Spinal cord (tissue), 10 donors: ENCODE results near the gene LY6G6F. TPM values are rescaled to one million over a fixed set of nuclear protein-coding genes. Genes with fewer than 3 reads are reported as not detected.

Experiments
- DNase-seq, 6 donors: peaks; one replicate each; pipeline versions ENCODE4 v3.0.0 to v3.0.0-alpha.2; 2013 to 2015; ENCODE audit warnings: low spot score in 6 of 6, low read depth in 4 of 6
- H3K27ac ChIP-seq: one replicate; pipeline ENCODE4 v1.5.1; 2013; ENCODE audit warnings: low read depth, low read length, control low read depth
- H3K27me3 ChIP-seq: one replicate; pipeline ENCODE4 v1.6.1; 2013; ENCODE audit warnings: low read length; ENCODE audit not compliant: control insufficient read depth, insufficient read depth
- H3K36me3 ChIP-seq: one replicate; pipeline ENCODE4 v1.6.1; 2013; ENCODE audit warnings: low read length; ENCODE audit not compliant: control insufficient read depth, insufficient read depth
- H3K4me1 ChIP-seq: one replicate; pipeline ENCODE4 v1.6.1; 2013; ENCODE audit warnings: low read length; ENCODE audit not compliant: control insufficient read depth, insufficient read depth
- H3K4me3 ChIP-seq: one replicate; pipeline ENCODE4 v1.5.1; 2013; ENCODE audit warnings: low read depth, low read length, control low read depth
- H3K9me3 ChIP-seq: one replicate; pipeline ENCODE4 v1.6.1; 2013; ENCODE audit warnings: low read length; ENCODE audit not compliant: control insufficient read depth, insufficient read depth
- WGBS: methylation state at CpG from one replicate; pipeline ENCODE4 v1.1.5; 2013; ENCODE audit warnings: missing lambda C conversion rate; ENCODE audit not compliant: insufficient coverage; 5-methylcytosine and 5-hydroxymethylcytosine counted together
- long read RNA-seq, 4 donors: transcript quantifications; one replicate each; lab custom pipeline, GENCODE V29; 2026
- polyA plus RNA-seq, 2 donors: library from polyadenylated mRNA; unstranded; fragments of 120-200 nt; gene quantifications; one replicate each; pipeline ENCODE4 v1.2.1, GENCODE V29; 2013; ENCODE audit not compliant: insufficient read length in 2 of 2
- total RNA-seq, 2 donors: library from RNA; depleted of rRNA in 1 of 2; stranded (reverse); fragments of 120-200 nt in 1 of 2; fragments of >200 nt in 1 of 2; gene quantifications; one replicate each; pipeline versions ENCODE4 v1.2.3 to v1.2.4, GENCODE V29; 2013 to 2014
- donor health status: healthy.

The LY6G6F gene, protein sequence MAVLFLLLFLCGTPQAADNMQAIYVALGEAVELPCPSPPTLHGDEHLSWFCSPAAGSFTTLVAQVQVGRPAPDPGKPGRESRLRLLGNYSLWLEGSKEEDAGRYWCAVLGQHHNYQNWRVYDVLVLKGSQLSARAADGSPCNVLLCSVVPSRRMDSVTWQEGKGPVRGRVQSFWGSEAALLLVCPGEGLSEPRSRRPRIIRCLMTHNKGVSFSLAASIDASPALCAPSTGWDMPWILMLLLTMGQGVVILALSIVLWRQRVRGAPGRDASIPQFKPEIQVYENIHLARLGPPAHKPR
- total RNA-seq (under 1 TPM in 1 of 2 donors, not detected in 1; 0.30 TPM), polyA plus RNA-seq (under 1 TPM in 1 of 2 donors, not detected in 1; 0.27 TPM)
- long read RNA-seq, donor 1 = 0 reads
- long read RNA-seq, donor 2 = 0 reads
- long read RNA-seq, donor 3 = 0 reads
- long read RNA-seq, donor 4, partial matches to known transcripts = 0 of 1 reads
- long read RNA-seq, donor 4, other reads (novel, unspliced or antisense) = 0 of 1 reads

DNA sequence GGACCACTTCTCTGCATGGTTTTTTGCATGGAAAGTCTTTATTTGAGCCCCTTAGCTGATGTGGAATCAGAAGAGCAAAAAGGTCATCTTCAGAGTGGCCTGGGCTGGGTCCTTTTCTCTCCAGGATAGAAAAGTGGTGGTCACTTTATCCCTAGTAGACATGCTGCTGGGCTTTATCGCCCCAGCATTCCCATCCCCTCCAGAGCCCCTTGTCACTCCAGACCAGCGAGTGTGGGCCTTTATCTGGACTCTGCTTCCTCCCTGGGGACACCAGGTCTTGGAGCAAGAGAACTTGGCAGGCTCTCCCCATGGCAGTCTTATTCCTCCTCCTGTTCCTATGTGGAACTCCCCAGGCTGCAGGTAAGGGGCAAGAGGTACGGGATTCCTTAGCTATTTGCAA is at the start of gene LY6G6F:
Gene LY6G6F, plus strand, starts transcription at position 268 of the 400 bp plus-strand sequence. Its CDS starts 41 bp downstream, at position 309.
- no peak for DNase-seq
- H3K4me3 ChIP-seq = no peak within 1 kb of the TSS
- peaks cover 14% of the 10 kb centered on the region for H3K4me1 ChIP-seq
- H3K9me3 ChIP-seq = no peaks in the 10 kb centered on the region
- no peaks in the 10 kb centered on the region for H3K27me3 ChIP-seq
- 88% methylated on average over 2 of the region's 3 CpGs for WGBS
- H3K36me3 ChIP-seq = no peaks in the 10 kb centered on the region
- H3K27ac ChIP-seq = no peak within 1 kb of the TSS

DNA sequence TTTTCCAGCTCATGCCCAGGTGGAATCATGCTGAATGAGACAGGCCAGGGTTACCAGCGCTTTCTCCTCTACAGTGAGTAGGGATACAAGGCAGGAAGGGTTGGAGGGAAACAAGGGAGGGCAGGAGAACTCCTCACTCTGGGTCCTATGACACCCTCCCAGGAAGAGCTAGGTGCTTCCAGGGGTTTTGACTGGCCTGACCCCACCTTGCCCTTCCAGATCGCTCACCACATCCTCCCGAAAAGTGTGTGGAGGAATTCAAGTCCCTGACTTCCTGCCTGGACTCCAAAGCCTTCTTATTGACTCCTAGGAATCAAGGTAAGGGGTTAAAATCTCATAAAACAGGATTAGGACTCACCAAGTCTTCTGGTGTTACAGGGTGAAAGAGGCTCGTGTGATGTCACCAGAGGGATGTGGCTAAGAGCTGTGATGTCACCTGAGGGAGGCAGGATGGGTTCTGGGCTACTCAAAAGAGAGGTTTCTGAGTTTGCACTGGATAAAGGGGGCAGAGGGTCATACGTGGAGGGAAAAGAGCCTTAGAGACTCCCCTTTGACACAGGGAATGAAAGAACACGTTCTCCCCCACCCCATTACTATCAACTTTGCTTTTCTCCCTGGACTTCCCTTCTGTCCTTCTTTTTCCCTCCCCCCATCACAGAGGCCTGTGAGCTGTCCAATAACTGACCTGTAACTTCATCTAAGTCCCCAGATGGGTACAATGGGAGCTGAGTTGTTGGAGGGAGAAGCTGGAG is 49.1 kb upstream of the LY6G6F start:
- Histone ChIP-seq H3K4me3 (no peak overlapping the region), H3K27ac (no peak overlapping the region), H3K36me3 (peaks cover 38% of the 10 kb centered on the region), H3K27me3 (no peaks in the 10 kb centered on the region), H3K4me1 (peaks cover 43% of the 10 kb centered on the region), H3K9me3 (no peaks in the 10 kb centered on the region)
- DNase-seq = no peak
- 93% methylated on average over 2 of the region's 6 CpGs for WGBS

DNA sequence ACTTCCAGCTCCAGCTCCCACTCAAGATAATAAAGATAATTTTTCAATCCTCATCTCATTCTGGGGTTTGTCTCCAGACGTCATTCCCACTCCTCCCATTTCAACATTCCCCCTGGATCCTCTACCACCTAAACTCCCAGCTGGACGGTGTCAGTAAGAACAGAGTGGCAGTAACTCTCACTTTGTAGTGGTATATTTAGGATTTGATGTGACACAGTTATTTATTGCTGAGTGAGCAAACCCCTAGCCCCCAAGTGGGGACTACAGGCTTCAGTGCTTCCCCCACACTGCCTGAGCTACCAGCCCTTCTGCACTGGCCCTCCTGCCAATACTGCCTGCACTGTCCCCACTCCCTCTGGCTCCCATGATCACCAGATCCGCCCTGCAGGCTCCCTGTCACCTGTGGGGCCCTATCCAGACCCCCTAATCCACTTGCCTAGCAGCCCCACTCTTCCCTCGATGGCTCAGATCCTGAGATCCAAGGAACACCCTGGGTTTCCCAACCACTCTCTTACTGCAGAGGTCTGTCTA is 48.4 kb upstream of the LY6G6F start:
- Histone ChIP-seq H3K36me3 (peaks cover 42% of the 10 kb centered on the region), H3K27me3 (no peaks in the 10 kb centered on the region), H3K4me3 (no peak overlapping the region), H3K27ac (no peak overlapping the region), H3K9me3 (no peaks in the 10 kb centered on the region), H3K4me1 (peaks cover 45% of the 10 kb centered on the region)
- WGBS = 91% methylated on average over 2 of the region's 4 CpGs
- DNase-seq = no peak

DNA sequence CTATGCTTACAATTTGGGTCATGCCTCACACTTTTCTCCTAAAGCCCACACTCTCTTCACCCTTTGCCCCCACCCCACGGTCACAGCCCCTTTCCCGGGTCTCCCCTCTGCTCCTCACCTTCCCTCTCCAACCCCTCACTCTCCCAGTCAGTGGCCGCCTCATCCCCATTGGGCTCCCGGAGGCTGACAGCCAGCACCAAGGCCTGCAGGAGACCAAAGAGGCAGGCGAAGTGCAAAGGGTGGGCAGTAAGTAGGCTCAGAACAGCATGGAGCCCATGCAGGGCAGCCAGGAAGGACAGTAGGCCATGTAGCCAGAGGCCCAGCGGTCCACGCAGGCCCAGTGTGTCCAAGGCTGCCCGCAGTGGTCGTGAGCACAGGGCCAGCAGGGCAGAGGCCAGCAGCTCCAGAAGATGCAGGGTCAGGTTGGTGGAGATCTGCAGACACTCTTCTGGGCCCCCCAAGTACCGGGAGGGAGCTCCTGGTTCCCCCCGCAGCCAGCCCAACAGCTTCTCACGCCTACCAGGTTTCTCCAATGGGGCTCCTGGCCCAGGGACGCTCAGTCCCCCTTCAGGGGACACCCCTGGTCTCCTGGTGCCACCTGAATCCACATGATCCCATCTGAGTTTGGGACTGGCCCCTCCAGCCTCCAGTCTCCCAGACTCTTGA is 47.5 kb upstream of the LY6G6F start:
- H3K27ac ChIP-seq = peak overlapping the region; percentile 79

DNA sequence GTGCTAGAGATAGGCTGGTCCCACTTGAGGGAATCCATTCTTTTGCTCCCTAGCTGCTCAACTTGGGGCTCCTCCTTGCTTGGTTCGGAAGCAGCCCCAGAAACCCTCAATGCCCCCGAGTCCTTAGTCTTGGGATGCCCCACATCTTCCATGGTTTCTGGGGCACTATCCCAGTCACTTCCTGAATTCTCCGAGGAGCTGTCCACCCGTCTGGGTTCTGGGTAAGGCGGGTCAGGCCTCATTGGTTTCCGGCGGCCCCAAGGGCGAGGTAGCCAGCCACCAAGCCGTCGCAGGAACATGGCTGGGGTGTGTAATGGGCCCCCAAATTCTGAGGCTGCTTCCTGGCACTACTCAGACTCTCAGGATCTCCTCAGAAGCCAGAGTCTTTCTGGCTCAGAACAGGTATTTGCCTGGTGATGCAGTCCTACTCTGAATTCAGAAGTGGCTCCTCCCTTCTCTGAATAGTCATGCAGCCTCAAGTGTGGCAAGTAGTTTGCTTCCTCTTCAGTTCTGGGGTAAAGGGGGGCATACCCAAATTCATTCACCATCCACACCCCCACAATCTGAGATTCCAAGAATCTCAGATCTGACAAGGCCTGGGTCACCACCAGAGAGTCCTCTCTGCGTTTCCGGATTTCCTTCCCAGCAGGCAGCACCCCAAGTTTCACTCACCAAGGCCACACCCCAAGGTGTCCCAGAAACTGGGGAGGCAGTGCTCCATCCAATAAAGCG is 46.9 kb upstream of the LY6G6F start:
- H3K4me3 ChIP-seq = peak overlapping the region; percentile 61
- H3K4me1 ChIP-seq = peaks cover 50% of the 10 kb centered on the region
- 44% methylated on average over 13 of the region's 13 CpGs for WGBS
- peak overlapping the region; percentile 79 for H3K27ac ChIP-seq
- no peaks in the 10 kb centered on the region for H3K9me3 ChIP-seq
- no peak for DNase-seq
- H3K36me3 ChIP-seq = peaks cover 47% of the 10 kb centered on the region
- H3K27me3 ChIP-seq = no peaks in the 10 kb centered on the region

More for the DNA sequence above, 47.5 kb upstream of the LY6G6F start:
- peaks cover 47% of the 10 kb centered on the region for H3K36me3 ChIP-seq
- H3K4me3 ChIP-seq = peak overlapping the region; percentile 61
- H3K4me1 ChIP-seq = peaks cover 46% of the 10 kb centered on the region
- H3K9me3 ChIP-seq = no peaks in the 10 kb centered on the region
- DNase-seq = no peak
- no peaks in the 10 kb centered on the region for H3K27me3 ChIP-seq
- 90% methylated on average over 12 of the region's 13 CpGs for WGBS

DNA sequence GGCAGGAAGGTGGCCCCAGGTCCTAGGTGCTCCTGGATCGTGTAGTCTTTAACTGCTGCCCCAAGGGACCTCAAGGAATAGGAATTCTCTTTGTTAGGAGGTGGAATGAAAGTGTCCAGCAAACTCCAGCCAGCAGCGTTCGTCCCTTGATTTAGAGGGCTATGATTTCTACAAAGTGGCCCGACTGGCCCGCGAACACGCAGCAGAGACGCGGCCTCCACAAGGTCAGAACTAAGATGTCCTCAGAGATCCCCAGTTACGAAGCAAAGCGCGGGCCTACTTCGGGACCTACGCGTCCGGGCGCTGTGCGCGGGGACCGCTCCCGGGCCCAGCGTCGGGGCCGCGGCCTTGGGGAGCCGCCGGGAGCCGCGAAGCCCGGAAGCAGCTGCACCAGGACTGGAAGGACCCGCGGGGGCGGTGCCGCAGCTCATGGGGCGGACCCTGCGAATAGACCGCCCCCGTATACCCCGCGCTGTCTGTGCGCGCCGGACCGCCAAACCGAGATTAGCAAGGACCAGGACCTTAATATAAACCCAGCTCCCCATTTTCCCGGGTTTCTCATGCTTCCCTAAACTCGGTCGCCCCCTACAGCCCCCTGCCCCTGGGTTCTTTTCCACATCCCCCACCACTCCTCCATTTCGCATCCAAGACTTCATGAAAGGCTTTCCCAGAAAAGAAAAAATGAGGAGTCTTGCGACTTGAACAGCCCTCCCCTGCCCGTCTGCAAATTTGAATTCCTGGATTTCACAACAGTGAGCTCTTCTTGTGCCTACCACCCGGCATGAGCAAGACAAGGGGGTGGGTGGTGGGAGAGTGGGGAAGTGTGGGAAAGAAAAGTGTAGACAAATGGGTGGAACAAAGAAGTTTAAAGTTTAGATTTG is 46.0 kb upstream of the LY6G6F start, which contains the start of gene C6orf47:
Gene C6orf47, minus strand, starts transcription at position 398 of the 881 bp plus-strand sequence. CDS start 831 bp downstream, outside the sequence.
- Histone ChIP-seq H3K27ac (peak within 1 kb of the TSS; percentile 79), H3K36me3 (peaks cover 47% of the 10 kb centered on the region), H3K4me3 (peak within 1 kb of the TSS; percentile 61), H3K4me1 (peaks cover 50% of the 10 kb centered on the region), H3K27me3 (no peaks in the 10 kb centered on the region), H3K9me3 (no peaks in the 10 kb centered on the region)
- DNase-seq = peak in 3 of 6 donors; percentile 61 to 92 (median 92)
- under 1% methylated on average over 51 of the region's 52 CpGs for WGBS

DNA sequence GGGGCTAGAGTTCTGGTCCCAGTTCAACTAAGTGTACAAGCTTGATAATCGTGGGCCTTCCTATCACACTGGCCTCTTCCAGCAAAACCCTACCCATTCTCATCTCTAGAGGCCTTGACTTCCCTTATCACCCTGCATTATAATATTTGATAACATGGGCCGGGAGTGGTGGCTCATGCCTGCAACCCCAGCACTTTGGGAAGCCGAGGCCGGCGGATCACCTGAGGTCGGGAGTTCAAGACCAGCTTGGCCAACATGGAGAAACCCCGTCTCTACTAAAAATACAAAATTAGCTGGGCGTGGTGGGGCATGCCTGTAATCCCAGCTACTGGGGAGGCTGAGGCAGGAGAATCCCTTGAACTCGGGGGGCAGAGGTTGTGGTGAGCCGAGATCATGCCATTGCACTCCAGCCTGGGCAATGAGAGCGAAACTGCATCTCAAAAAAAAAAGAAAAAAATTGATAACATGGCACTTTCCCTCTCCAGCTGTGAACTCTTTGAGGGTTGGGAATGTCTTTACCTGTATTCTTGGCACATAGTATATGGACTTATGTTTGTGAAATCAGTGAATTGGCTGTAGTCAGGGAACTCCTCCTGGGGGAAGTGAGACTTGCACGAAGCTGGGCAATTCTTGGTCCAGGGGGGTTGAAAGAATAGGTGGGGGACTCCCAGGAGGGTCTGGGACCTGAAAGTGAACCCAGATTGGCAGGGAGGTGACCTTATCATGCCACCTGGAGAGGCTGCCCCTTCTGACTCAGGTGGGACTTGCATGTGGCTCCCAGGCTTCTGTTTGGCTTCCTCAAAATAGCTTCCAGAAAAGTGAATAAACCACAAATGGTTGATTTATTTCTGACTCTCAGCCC is 45.2 kb upstream of the LY6G6F start:
- WGBS = 98% methylated on average over 4 of the region's 12 CpGs
- Histone ChIP-seq H3K36me3 (peaks cover 45% of the 10 kb centered on the region), H3K27ac (peak overlapping the region; percentile 79), H3K9me3 (no peaks in the 10 kb centered on the region), H3K27me3 (no peaks in the 10 kb centered on the region), H3K4me3 (peak overlapping the region; percentile 61), H3K4me1 (peaks cover 53% of the 10 kb centered on the region)
- no peak for DNase-seq
